Tibial nerve (tissue), 4 donors: ENCODE measurements around the gene AHCYL1.

Experiments
- CTCF ChIP-seq, 5 experiments: fragments of 200-600 bp in 3 of 5; fragments of 450-650 bp in 2 of 5; sonication (generic) in 3 of 5; IDR thresholded peaks; one replicate each; pipeline ENCODE4 v1.5.1; 2016 to 2019; ENCODE audit warnings: antibody characterized with exemption in 5 of 5, mild to moderate bottlenecking in 3 of 5, moderate library complexity in 2 of 5
- EP300 ChIP-seq, 2 donors: sonication (generic); formaldehyde crosslinking; IDR thresholded peaks; one replicate each; pipeline ENCODE4 v1.6.1; 2017; ENCODE audit warnings: antibody characterized with exemption in 2 of 2, mild to moderate bottlenecking in 1 of 2
- POLR2A ChIP-seq, 2 donors: fragments of 450-650 bp; IDR thresholded peaks; one replicate each; pipeline ENCODE4 v1.6.1; 2017; ENCODE audit warnings: antibody characterized with exemption in 2 of 2, mild to moderate bottlenecking in 2 of 2, moderate library complexity in 2 of 2

- TF ChIP-seq CTCF (IDR thresholded peaks at IDR 0.05): no peak
- no peak for TF ChIP-seq POLR2A (IDR thresholded peaks at IDR 0.05)
- TF ChIP-seq EP300 (IDR thresholded peaks at IDR 0.05): no peak
Measured at GRCh38 chr1:110048240-110048639, 63.7 kb downstream of the AHCYL1 start.
